Embryonic facial prominence (tissue), 1 donor: ENCODE data around the gene PGM5.
"Not testable (repeated sequence)": the region's sequence is repeated elsewhere in the genome, so short reads cannot be mapped to it uniquely, and the experiment has no call there.

Experiments
- DNase-seq: peaks from one replicate; pipeline ENCODE4 v3.0.0-alpha.2; 2016; ENCODE audit errors: extremely low spot score

The PGM5 gene

DNA sequence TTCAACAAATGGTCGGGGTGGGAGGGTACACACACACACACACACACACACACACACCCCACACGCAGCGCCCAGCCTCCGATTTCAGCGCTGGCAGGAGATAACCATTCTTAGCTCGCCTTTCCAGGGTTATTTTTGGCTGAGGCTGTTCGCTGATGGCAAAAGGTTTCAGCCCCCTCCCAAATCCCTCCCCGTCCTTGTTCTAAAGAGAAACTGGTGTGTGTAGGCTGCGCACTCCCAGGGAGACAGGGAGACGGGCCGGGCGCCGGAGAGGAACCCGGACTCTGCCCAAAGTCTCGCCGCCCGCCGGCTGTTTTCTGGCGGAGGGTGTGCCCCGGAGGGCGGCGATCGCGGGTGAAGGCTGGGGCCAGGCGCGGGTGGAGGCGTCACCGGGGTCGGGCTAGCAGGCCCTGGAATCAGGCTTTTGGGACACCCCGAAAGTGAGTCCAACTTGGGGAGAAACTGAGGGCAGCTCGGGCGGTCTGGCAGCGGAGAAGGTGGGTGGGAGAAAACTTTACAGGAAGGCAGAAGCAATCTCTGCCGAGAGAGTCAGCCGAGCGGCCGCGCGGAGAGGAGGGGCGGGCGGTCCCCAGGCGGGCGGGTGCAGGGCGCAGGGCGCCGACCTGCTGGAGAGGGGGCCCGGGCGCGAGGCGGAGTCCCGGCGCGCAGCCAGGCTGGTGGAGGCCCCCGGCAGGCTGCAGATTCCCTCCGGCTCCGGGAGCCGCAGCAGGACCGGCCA is at the start of gene PGM5:
Gene PGM5 (plus strand): TSS at position 232 of the 739 bp plus-strand sequence. CDS start 517 bp downstream, outside the sequence.
- not testable (repeated sequence) for DNase-seq

- DNase-seq, result not testable (repeated sequence)
These were observed 49.3 kb upstream of the PGM5 start for GRCh38 chr9:68307127-68307526.

- DNase-seq, result not testable (repeated sequence)
These were observed 48.8 kb upstream of the PGM5 start for GRCh38 chr9:68307654-68308053.

DNA sequence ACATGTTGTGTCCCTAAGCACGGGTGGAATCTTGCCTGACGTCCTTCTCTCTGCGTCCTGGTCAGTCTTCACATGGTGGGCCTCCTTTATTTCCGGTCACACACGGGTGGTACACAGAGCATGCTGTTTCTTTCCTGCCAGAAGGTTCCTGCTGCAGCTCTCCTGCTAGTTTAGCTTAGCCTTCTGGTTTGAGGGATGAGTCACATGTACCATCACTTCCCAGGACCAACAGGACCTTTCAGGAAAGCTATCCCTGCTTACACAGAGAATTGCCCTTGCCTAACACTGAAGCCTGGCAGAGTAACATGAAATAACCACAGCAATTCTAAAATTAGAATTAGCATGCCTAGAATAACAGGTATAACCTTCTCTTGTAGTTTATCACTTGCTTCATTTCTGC is 45.2 kb upstream of the PGM5 start:
- not testable (repeated sequence) for DNase-seq

GRCh38 chr9:68318209-68318608 is 38.2 kb upstream of the PGM5 start:
- DNase-seq, result not testable (repeated sequence)

GRCh38 chr9:68323749-68324148 is 32.7 kb upstream of the PGM5 start:
- DNase-seq, result not testable (repeated sequence)

DNA sequence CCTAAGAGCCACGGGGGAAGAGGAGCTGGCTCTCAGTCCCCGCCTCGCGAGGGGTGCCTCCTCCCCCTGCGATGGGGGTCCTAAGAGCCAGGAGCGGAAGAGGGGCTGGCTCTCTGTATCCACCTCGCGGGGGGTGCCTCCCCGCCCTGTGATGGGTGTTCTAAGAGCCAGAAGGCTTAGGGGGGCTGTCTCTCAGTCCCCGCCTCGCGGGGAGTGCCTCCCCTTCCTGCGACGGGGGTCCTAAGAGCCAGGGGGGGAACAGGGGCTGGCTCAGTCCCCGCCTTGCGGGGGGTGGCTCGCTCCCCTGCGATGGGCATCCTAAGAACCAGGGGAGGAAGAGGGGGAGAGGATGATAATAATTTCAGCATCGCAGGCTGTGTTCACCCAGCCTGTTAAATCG is 31.9 kb upstream of the PGM5 start:
- DNase-seq, result not testable (repeated sequence)

- DNase-seq, result not testable (repeated sequence)
These were observed 27.3 kb upstream of the PGM5 start for GRCh38 chr9:68329106-68329505.

- not testable (repeated sequence) for DNase-seq
These were observed 25.8 kb upstream of the PGM5 start for GRCh38 chr9:68330531-68331173.

DNA sequence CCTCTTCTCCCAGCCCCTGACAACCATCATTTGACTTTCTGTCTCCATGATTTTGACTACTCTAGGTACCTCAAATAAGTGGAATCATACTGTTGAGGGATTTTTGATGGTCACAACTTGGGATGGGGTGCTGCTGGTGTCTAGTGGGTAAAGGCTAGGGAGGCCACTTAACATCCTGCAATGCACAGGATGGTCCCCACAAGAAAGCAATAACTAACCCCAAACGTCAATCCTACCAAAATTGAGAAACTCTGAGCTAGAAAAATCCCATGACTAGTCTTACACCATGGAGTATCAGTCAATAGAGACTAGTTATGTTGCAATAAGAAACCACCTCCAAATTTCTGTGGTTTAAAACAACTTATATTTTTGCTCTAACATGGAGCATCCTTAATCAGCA is 24.3 kb upstream of the PGM5 start:
- DNase-seq, result not testable (repeated sequence)

DNA sequence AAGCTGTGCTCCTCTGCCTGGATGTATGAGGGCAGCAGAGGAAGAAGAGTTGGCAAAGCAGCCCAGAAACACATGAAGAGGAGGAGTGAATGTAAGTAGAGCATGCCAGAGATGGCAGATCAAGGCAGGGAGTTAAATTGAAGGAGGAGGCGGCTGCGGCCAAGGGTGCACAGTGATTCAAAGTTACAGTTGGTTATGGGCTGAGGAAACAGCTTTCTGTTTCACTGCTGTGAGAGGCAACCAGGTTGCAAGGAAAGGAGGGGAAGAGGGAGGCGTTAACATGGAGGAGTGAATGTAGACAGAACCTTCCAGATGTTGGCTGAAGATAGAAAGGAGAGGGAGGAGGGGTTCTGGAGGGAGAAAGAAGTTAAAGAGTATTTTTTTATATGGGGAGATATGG is 20.5 kb upstream of the PGM5 start:
- DNase-seq, result not testable (repeated sequence)

GRCh38 chr9:68336639-68337339 is 19.6 kb upstream of the PGM5 start:
- DNase-seq, result not testable (repeated sequence)

DNA sequence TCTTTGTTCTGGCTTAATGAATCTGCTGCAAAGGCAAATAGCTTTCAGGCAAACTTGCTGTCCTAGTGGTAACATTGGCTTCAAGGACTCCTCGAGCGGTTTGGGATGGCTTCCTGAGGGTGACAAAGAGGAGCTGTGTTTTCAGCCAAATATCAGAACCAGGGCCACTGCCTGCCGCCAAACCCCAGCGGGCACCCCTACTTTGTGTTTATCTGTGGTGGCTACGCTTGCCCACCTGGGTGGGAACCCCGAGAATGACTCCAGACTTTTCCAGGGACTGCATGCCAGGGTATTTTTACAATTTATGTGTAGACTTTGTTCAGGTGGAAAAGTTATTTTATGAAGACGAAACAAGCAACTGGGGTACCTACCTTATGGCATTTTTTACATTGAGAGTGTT is 18.4 kb upstream of the PGM5 start:
- not testable (repeated sequence) for DNase-seq

- not testable (repeated sequence) for DNase-seq
These were observed 14.0 kb upstream of the PGM5 start for GRCh38 chr9:68342265-68343025.

DNA sequence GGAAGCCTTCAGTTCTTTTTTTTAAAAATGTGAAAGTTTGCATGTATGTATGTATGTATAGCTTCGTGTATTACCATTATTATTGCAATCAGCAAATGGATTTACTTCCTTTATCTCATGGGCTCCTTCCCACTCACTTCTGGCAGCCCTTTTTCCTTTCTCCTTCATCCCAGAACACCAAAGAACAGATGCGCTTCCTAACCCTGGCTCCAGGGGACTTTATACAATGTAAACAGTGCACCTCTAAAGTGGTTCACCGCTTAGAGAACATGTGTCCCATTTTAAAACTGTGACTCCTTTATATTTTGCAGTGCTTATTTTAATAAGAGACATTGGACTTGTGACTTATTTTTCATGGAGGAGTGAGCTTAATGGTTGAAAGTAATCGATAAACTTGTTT is 13.2 kb upstream of the PGM5 start:
- DNase-seq, result not testable (repeated sequence)

GRCh38 chr9:68343992-68344391 is 12.4 kb upstream of the PGM5 start:
- DNase-seq, result not testable (repeated sequence)

DNA sequence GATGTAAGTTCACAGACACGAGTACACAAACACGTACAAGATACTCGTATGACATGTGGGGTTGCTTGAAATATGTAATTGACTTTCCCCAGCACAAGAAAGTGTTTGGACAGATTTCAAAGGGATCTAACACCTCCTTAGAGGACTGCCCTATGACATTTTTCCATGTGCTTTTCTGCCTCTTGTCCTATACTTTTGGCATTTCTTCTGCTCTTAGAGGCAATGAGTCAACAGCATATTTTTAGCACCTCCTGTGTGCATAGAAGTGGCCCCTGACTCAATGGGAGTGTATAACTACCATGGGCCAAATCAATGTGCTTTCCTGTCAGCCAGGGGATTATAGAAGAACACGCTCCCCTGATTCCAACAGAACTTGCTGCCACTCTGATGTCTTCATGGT is 4.7 kb upstream of the PGM5 start:
- DNase-seq, result not testable (repeated sequence)

DNA sequence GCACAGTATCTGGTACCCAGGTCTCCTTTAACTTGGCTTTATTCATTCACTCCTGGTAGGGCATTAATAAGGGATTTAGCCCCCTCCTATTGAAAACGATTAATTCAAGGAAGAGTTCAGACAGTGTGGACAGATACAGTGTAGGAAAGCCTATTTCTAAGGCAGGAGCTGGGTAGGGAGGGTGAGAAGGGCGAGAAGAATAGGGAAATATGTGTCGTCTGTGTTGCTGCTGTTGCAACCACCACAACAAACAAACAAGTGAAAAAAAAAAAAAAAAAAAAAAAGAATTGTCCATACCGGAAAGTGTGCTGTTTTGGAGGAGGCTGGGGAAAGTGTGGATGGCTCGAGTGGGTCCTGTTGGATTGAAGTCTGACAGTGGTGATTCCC is 425 bp upstream of the PGM5 start:
- not testable (repeated sequence) for DNase-seq

DNA sequence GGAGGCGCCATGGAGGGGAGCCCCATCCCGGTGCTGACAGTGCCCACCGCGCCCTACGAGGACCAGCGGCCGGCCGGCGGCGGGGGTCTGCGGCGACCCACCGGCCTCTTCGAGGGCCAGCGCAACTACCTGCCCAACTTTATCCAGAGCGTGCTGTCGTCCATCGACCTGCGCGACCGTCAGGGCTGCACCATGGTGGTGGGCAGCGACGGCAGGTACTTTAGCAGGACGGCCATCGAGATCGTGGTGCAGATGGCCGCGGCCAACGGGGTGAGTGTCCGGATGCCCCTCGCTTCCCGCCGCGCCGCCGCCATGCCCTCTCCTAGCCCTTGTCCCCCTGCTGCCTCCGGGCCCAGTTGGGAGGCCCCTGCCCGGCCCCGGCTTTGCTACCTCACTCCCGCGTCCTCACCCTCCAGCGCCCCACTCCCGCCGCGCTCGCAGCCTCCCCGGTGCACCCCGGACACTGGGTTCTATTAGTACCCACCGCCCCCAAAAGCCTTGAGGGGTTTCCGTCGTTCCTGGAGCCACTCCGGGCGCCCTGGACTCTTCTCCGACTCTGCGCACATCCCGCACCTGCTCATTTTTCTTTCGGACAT is 806 bp downstream of the PGM5 start:
- not testable (repeated sequence) for DNase-seq

DNA sequence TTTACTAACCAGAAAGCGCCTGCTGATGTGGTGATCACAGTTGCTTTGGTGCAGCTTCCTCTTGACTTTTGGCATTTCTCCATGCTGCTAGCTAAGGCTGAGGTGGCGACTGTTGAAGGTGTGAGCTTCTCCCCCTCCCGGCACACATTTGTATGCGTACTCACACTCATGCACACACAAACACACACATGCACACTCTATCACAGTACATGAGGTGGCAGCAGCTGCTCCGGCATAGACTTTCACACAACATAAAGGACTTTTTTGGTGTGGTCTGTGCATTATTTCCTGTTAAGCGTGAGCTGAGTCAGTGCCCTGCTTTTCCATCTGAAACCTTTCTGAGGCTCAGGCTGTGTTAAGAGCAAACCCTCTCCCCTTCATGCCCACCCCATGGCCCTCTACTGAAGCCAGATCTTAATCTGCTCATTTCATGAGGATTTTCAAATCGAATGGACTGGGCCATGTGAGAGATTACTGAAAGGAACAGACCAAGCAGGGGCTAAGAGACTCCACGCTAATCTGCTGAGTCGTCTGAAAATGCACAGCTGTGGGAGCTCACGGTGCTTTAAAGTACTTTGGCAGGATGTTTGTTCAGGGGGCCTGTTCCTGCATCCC is 10.6 kb downstream of the PGM5 start:
- DNase-seq, result not testable (repeated sequence)

- DNase-seq, result not testable (repeated sequence)
These were observed 19.4 kb downstream of the PGM5 start for GRCh38 chr9:68375789-68376188.
